ENCODE measurements around the gene TPGS2.
"Not testable (repeated sequence)": the region's sequence is repeated elsewhere in the genome, so short reads cannot be mapped to it uniquely, and the experiment has no call there.

TPGS2 gene, protein sequence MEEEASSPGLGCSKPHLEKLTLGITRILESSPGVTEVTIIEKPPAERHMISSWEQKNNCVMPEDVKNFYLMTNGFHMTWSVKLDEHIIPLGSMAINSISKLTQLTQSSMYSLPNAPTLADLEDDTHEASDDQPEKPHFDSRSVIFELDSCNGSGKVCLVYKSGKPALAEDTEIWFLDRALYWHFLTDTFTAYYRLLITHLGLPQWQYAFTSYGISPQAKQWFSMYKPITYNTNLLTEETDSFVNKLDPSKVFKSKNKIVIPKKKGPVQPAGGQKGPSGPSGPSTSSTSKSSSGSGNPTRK

DNA sequence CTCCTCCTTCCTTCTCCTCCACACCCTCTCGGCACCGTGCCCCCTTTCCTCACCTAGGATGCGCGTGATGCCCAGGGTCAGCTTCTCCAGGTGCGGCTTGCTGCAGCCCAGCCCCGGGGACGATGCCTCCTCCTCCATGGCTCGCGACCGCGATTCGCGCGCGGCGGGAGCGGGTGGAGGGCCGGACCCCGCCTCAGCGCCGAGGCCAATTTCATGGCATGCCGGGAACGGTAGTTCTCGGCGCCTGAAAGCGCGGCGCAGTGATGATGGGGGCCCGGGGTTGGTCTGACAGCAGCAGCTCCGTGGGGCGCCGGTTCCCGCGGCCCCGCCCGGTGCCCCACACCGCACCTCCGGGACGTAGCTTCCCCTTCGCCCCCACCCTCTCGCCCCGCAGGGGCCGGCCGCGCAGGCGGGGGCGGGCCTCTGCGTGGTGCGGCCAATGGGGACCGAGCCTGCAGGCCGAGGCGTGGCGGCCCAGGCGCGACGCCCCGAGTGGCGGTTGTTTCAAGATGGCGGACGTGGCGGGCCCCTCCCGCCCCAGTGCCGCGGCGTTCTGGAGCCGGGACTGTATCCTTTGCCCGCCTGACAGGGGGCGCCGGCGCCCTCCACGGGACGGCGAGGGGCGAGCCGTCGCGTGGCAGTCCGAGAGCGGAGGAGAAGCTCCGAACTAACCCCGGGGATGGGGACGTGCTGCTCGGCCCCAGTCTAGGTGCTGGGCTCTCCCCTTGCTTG lies at the start of gene TPGS2, which contains the start of gene KIAA1328:
Gene TPGS2 (minus strand): TSS at position 373 of the 732 bp plus-strand sequence. CDS start 235 bp downstream, at position 138.
Gene KIAA1328 (plus strand): TSS at position 498 of the 732 bp plus-strand sequence. CDS start 12 bp downstream, at position 510.
- Histone ChIP-seq H3K9ac (ENCODE audit: low read depth in 1 of 2, low read length in 2 of 2) (peak within 1 kb of the TSS; percentile 85 to 88), H3K9me3 (ENCODE audit: control insufficient read depth in 2 of 2, low read length in 2 of 2) (no peaks in the 10 kb centered on the region), H3K27ac (ENCODE audit: low read depth in 2 of 2, low read length in 2 of 2) (peak within 1 kb of the TSS; percentile 82 to 86), H3K4me1 (ENCODE audit: control insufficient read depth in 2 of 2, insufficient read depth in 2 of 2, low read length in 2 of 2) (peaks cover 7 to 9% of the 10 kb centered on the region in 2 donors), H3K4me3 (ENCODE audit: low read length in 2 of 2) (peak within 1 kb of the TSS; percentile 92 to 97), H3K27me3 (ENCODE audit: control insufficient read depth in 2 of 2, insufficient read depth in 2 of 2, low read length in 2 of 2) (no peaks in the 10 kb centered on the region), H3K36me3 (ENCODE audit: control insufficient read depth in 2 of 2, insufficient read depth in 2 of 2, low read length in 2 of 2) (no peaks in the 10 kb centered on the region)

DNA sequence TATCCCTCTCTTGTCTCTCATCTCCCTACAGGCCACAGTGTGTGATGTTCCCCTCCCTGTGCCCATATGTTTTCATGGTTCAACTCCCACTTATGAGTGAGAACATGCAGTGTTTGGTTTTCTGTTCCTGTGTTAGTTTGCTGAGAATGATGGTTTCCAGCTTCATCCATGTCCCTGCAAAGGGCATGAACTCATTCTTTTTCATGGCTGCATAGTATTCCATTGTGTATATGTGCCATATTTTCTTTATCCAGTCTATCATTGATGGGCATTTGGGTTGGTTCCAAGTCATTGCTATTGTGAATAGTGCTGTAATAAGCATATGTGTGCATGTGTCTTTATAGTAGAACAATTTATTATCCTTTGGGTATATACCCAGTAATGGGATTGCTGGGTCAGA lies 45.0 kb upstream of the TPGS2 start:
- not testable (repeated sequence) for H3K9me3 ChIP-seq (ENCODE audit: control insufficient read depth in 2 of 2, low read length in 2 of 2); H3K27me3 ChIP-seq (ENCODE audit: control insufficient read depth in 2 of 2, insufficient read depth in 2 of 2, low read length in 2 of 2); H3K36me3 ChIP-seq (ENCODE audit: control insufficient read depth in 2 of 2, insufficient read depth in 2 of 2, low read length in 2 of 2); H3K27ac ChIP-seq (ENCODE audit: low read depth in 2 of 2, low read length in 2 of 2); H3K4me3 ChIP-seq (ENCODE audit: low read length in 2 of 2); H3K9ac ChIP-seq (ENCODE audit: low read depth in 1 of 2, low read length in 2 of 2); H3K4me1 ChIP-seq (ENCODE audit: control insufficient read depth in 2 of 2, insufficient read depth in 2 of 2, low read length in 2 of 2)

DNA sequence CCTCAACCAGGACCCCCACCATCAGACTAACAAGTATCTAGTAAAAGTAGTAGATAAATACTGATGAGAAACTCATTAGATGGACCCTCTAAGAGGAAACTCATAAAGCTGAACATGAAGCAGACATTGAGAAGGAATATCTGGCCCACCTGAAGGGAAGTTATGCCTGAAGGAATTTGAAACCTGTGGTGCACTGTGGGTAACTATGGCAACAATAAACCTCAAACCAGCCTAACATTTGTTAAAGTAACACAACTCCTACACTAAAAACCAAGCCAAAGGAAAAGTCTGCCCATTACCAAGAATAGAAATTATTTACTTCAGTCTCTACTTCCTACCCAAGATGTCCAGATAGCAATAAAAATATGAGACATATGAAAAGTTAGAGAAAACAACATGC lies 43.5 kb upstream of the TPGS2 start:
- Histone ChIP-seq H3K9ac (ENCODE audit: low read depth in 1 of 2, low read length in 2 of 2) (no peak overlapping the region), H3K9me3 (ENCODE audit: control insufficient read depth in 2 of 2, low read length in 2 of 2) (no peaks in the 10 kb centered on the region), H3K27me3 (ENCODE audit: control insufficient read depth in 2 of 2, insufficient read depth in 2 of 2, low read length in 2 of 2) (no peaks in the 10 kb centered on the region), H3K4me3 (ENCODE audit: low read length in 2 of 2) (no peak overlapping the region), H3K27ac (ENCODE audit: low read depth in 2 of 2, low read length in 2 of 2) (no peak overlapping the region), H3K36me3 (ENCODE audit: control insufficient read depth in 2 of 2, insufficient read depth in 2 of 2, low read length in 2 of 2) (no peaks in the 10 kb centered on the region), H3K4me1 (ENCODE audit: control insufficient read depth in 2 of 2, insufficient read depth in 2 of 2, low read length in 2 of 2) (no peaks in the 10 kb centered on the region)

DNA sequence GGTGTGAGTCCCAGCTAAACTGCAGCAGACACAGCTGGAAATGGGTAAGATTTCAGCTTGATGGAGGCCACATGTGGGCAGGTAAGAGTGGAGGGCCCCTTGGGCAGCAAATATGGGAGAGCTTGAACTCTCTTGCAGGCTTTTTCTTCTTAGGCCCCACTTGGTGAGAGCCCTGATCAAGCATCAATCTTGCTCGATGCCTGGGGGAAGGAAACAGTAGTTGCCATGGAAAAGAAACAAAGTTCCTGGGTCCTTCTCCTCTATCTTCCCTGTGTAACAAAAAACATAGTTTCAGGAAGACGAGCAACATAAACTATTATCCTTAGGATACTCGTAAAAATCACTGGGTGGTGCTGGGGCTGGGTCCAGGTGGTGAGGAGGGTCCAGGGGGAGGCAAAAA lies 43.0 kb upstream of the TPGS2 start:
- Histone ChIP-seq H3K27ac (ENCODE audit: low read depth in 2 of 2, low read length in 2 of 2) (no peak overlapping the region), H3K4me3 (ENCODE audit: low read length in 2 of 2) (no peak overlapping the region), H3K36me3 (ENCODE audit: control insufficient read depth in 2 of 2, insufficient read depth in 2 of 2, low read length in 2 of 2) (no peaks in the 10 kb centered on the region), H3K9ac (ENCODE audit: low read depth in 1 of 2, low read length in 2 of 2) (no peak overlapping the region), H3K9me3 (ENCODE audit: control insufficient read depth in 2 of 2, low read length in 2 of 2) (no peaks in the 10 kb centered on the region), H3K27me3 (ENCODE audit: control insufficient read depth in 2 of 2, insufficient read depth in 2 of 2, low read length in 2 of 2) (no peaks in the 10 kb centered on the region), H3K4me1 (ENCODE audit: control insufficient read depth in 2 of 2, insufficient read depth in 2 of 2, low read length in 2 of 2) (no peaks in the 10 kb centered on the region)

DNA sequence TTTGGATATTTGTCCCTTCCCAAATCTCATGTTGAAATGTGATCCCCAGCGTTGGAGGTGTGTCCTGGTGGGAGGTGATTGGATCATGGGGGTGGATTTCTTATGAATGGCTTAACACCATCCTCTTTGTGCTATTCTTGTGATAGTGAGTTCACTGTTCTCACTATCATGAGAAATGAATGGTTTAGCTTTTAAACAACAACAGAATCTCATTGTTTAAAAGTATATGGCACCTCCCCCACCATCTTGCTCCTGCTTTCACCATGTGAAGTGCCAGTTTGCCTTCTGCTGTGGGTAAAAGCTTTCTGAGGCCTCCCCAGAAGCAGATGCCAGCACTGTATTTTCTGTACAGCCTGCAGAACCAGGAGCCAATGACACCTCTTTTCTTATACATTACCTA lies 38.3 kb upstream of the TPGS2 start:
- H3K4me1 ChIP-seq (ENCODE audit: control insufficient read depth in 2 of 2, insufficient read depth in 2 of 2, low read length in 2 of 2): no peaks in the 10 kb centered on the region
- no peak overlapping the region for H3K4me3 ChIP-seq (ENCODE audit: low read length in 2 of 2)
- H3K27me3 ChIP-seq (ENCODE audit: control insufficient read depth in 2 of 2, insufficient read depth in 2 of 2, low read length in 2 of 2): no peaks in the 10 kb centered on the region
- no peak overlapping the region for H3K9ac ChIP-seq (ENCODE audit: low read depth in 1 of 2, low read length in 2 of 2)
- no peak overlapping the region for H3K27ac ChIP-seq (ENCODE audit: low read depth in 2 of 2, low read length in 2 of 2)
- no peaks in the 10 kb centered on the region for H3K36me3 ChIP-seq (ENCODE audit: control insufficient read depth in 2 of 2, insufficient read depth in 2 of 2, low read length in 2 of 2)
- H3K9me3 ChIP-seq (ENCODE audit: control insufficient read depth in 2 of 2, low read length in 2 of 2): no peaks in the 10 kb centered on the region

DNA sequence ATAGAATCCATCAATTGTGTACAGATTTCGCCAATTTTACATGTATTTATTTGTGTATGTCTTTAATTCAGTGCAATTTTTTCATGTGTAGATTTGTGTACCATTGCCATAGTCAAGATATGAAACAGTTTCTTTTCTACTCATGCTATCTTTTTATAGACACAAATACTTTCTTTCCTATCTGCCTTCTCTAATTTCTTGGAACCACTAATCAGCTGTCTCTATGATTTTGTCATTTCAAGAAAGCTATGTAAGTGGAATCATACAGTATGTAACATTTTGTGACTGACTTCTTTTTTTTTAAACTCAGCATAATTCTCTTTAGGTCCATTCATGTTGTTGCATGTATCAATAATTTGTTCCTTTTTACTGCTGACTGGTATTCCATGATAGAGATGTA lies 33.4 kb upstream of the TPGS2 start:
- Histone ChIP-seq H3K27ac (ENCODE audit: low read depth in 2 of 2, low read length in 2 of 2) (no peak overlapping the region), H3K9me3 (ENCODE audit: control insufficient read depth in 2 of 2, low read length in 2 of 2) (no peaks in the 10 kb centered on the region), H3K4me3 (ENCODE audit: low read length in 2 of 2) (no peak overlapping the region), H3K36me3 (ENCODE audit: control insufficient read depth in 2 of 2, insufficient read depth in 2 of 2, low read length in 2 of 2) (no peaks in the 10 kb centered on the region), H3K9ac (ENCODE audit: low read depth in 1 of 2, low read length in 2 of 2) (no peak overlapping the region), H3K27me3 (ENCODE audit: control insufficient read depth in 2 of 2, insufficient read depth in 2 of 2, low read length in 2 of 2) (no peaks in the 10 kb centered on the region), H3K4me1 (ENCODE audit: control insufficient read depth in 2 of 2, insufficient read depth in 2 of 2, low read length in 2 of 2) (no peaks in the 10 kb centered on the region)

DNA sequence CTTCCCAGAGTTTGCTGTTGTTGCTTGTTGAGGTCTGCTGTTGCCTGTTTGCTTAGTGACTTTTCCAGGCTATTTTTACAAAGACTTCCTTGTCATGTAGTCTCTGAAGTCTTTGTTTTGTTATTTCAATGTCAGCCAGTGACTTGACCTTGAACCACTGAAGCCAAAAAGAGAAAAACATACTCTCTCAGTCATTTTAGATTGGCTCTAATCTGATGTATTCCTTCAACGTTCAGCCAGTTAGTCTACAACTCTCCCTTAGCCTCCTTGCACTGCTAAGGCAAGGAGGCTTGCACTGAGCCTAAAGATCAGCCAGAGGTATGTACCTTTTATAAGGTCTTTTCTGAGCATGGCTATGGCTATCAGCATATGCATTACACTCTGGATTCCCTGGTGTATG lies 28.0 kb upstream of the TPGS2 start:
- Histone ChIP-seq H3K36me3 (ENCODE audit: control insufficient read depth in 2 of 2, insufficient read depth in 2 of 2, low read length in 2 of 2) (no peaks in the 10 kb centered on the region), H3K9me3 (ENCODE audit: control insufficient read depth in 2 of 2, low read length in 2 of 2) (no peaks in the 10 kb centered on the region), H3K4me1 (ENCODE audit: control insufficient read depth in 2 of 2, insufficient read depth in 2 of 2, low read length in 2 of 2) (no peaks in the 10 kb centered on the region), H3K27ac (ENCODE audit: low read depth in 2 of 2, low read length in 2 of 2) (no peak overlapping the region), H3K9ac (ENCODE audit: low read depth in 1 of 2, low read length in 2 of 2) (no peak overlapping the region), H3K27me3 (ENCODE audit: control insufficient read depth in 2 of 2, insufficient read depth in 2 of 2, low read length in 2 of 2) (no peaks in the 10 kb centered on the region), H3K4me3 (ENCODE audit: low read length in 2 of 2) (no peak overlapping the region)

DNA sequence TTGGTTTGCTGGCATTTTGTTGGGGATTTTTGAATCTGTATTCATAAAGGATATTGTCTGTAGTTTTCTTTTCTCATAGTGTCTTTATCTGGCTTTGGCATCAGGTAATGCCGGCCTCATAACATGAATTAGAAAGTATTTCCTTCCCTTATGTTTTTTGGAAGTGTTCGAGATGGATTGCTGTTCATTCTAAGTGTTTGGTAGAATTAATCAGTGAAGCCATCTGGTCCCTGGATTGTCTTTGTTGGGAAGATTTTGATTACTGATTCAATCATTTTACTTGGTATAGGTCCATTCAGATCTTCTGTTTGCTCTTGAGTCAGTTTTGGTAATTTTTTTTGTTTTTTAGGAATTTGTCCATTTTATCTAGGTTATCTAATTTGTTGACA lies 22.4 kb upstream of the TPGS2 start:
- H3K36me3 ChIP-seq (ENCODE audit: control insufficient read depth in 2 of 2, insufficient read depth in 2 of 2, low read length in 2 of 2): no peaks in the 10 kb centered on the region
- no peak overlapping the region for H3K4me3 ChIP-seq (ENCODE audit: low read length in 2 of 2)
- no peak overlapping the region for H3K9ac ChIP-seq (ENCODE audit: low read depth in 1 of 2, low read length in 2 of 2)
- no peaks in the 10 kb centered on the region for H3K4me1 ChIP-seq (ENCODE audit: control insufficient read depth in 2 of 2, insufficient read depth in 2 of 2, low read length in 2 of 2)
- H3K27ac ChIP-seq (ENCODE audit: low read depth in 2 of 2, low read length in 2 of 2): no peak overlapping the region
- H3K9me3 ChIP-seq (ENCODE audit: control insufficient read depth in 2 of 2, low read length in 2 of 2): no peaks in the 10 kb centered on the region
- H3K27me3 ChIP-seq (ENCODE audit: control insufficient read depth in 2 of 2, insufficient read depth in 2 of 2, low read length in 2 of 2): no peaks in the 10 kb centered on the region

DNA sequence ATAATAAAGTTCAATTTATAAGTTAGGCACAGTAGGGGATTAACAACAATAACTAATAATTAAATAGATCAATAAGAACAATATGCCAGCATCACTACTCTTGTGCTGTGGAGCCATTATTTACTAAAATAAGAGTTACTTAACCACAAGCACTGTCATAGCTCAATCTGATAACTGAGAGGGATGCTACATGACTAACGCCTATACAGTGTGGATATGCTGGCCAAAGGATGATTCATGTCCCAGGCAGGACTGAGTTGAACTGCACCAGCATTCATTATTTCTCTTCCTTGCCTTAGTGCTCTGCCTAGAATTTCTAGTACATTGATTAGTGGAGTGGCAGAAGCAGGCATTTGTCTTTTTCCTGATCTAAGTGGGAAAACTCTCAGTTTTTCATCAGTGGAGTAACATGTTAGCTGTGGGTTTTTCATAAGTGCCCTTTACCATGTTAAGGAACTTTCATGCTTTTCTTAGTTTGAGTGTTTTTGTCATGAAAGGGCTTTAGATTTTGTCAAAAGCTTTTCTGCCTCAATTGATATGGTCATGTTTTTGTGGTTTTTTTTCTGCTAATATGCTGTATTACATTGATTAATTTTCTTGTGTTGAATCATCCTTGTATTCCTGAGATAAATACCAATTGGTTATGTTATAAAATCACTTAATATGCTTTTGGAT lies 21.9 kb upstream of the TPGS2 start:
- Histone ChIP-seq H3K27ac (ENCODE audit: low read depth in 2 of 2, low read length in 2 of 2) (no peak overlapping the region), H3K9me3 (ENCODE audit: control insufficient read depth in 2 of 2, low read length in 2 of 2) (no peaks in the 10 kb centered on the region), H3K36me3 (ENCODE audit: control insufficient read depth in 2 of 2, insufficient read depth in 2 of 2, low read length in 2 of 2) (no peaks in the 10 kb centered on the region), H3K9ac (ENCODE audit: low read depth in 1 of 2, low read length in 2 of 2) (no peak overlapping the region), H3K4me1 (ENCODE audit: control insufficient read depth in 2 of 2, insufficient read depth in 2 of 2, low read length in 2 of 2) (no peaks in the 10 kb centered on the region), H3K27me3 (ENCODE audit: control insufficient read depth in 2 of 2, insufficient read depth in 2 of 2, low read length in 2 of 2) (no peaks in the 10 kb centered on the region), H3K4me3 (ENCODE audit: low read length in 2 of 2) (no peak overlapping the region)

Data from mucosa of rectum (tissue), 2 donors.